ENCODE measurements around the gene NLGN4X. TPM values are rescaled to one million over a fixed set of nuclear protein-coding genes. Genes with fewer than 3 reads are reported as not detected.

NLGN4X gene
- polyA plus RNA-seq, 3 donors = 0.35 to 2.2 (median 1.0) TPM

GRCh38 chrX:6026980-6027379 is 201.7 kb downstream of the NLGN4X start:
- 43 to 55% (median 46%) methylated on average over 6 of the region's 6 CpGs for WGBS, 3 donors
- H3K27ac ChIP-seq (ENCODE audit: low read depth, low read length) = no peak overlapping the region

DNA sequence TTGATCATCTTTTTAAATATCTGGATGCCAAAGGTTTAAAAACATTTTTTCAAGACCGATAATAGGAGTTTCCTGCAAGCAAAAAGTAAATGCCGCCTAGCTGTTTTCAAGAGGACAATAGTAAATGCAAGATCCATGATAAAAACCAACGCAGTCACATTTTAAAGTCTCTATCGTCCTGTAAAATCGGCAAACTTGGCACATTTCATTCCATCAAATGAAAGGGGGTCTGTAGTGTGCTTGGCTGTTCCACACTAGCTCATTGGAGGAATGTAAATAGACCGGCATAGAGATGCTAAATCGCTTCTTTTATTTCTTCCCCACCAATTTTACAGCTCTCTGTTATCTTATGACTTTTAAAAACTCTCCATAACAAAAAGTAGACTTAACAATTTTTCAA is 202.2 kb downstream of the NLGN4X start:
- 33 to 53% (median 44%) methylated on average over 7 of the region's 7 CpGs for WGBS, 3 donors
- H3K27ac ChIP-seq (ENCODE audit: low read depth, low read length) = no peak overlapping the region

DNA sequence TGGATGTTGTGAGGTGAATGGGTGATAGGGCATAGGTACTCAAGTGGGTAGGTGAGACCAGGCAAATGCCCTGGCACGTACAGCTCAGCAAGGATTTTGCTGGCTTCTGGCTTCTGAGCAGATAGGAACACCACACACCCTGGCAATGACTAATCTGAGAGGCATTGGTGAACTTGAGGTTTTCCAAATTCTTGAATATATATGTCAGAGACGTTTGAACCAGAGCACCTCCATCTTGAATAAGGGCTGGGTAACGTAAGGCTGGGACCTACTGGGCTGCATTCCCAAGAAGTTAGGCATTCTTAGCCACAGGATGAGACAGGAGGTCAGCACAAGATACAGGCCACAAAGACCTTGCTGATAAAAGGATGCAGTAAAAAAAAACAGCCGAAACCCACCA is 204.5 kb downstream of the NLGN4X start:
- no peak overlapping the region for H3K27ac ChIP-seq (ENCODE audit: low read depth, low read length)
- 82 to 87% (median 87%) methylated on average over 4 of the region's 4 CpGs for WGBS, 3 donors

- WGBS, 3 donors = 10 to 14% (median 12%) methylated on average over 4 of the region's 4 CpGs
- H3K27ac ChIP-seq (ENCODE audit: low read depth, low read length) = no peak overlapping the region
Measured at GRCh38 chrX:6021316-6022091, 207.2 kb downstream of the NLGN4X start.

DNA sequence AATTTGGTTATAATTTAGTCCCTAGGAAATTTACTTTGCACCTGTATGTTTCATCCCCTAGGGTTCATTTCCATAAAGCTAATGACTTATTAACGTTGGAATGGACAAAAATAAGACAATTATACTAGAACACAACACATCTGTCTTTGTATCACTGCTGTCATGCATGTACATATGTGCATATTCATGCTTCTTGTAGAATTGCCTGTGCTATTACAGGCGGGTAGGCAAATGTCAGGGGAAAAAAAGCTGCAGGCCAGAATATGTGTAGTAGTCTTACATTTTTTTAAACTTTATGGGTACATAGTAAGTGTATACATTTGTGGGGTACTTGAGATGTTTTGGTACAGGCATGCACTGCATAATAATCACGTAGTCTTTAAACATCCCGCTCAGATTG is 209.6 kb downstream of the NLGN4X start:
- no peak overlapping the region for H3K27ac ChIP-seq (ENCODE audit: low read depth, low read length)
- 59 to 80% (median 72%) methylated on average over 4 of the region's 4 CpGs for WGBS, 3 donors

DNA sequence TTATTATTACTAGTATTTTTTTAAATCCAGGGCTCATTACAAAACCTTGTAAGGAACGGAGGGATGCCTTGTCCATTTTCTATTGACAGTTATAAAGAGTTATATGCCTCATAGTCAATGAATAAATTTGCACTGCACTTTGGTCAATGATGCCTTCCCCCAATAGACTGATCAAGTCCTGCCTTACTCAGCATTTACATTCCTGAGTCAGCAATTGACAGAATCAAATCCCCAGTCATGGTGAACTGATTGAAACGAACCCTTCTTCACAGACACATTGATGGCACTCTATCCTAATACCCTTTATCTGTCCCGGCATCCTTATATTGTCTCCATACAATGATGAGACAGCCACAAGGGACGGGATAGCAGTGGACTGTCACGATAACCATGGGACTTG is 213.2 kb downstream of the NLGN4X start:
- H3K27ac ChIP-seq (ENCODE audit: low read depth, low read length) = no peak overlapping the region
- 72 to 83% (median 77%) methylated on average over 5 of the region's 5 CpGs for WGBS, 3 donors

GRCh38 chrX:6012357-6012756 is 216.3 kb downstream of the NLGN4X start:
- H3K27ac ChIP-seq (ENCODE audit: low read depth, low read length) = no peak overlapping the region
- WGBS, 3 donors = 78 to 89% (median 87%) methylated on average over 2 of the region's 2 CpGs

DNA sequence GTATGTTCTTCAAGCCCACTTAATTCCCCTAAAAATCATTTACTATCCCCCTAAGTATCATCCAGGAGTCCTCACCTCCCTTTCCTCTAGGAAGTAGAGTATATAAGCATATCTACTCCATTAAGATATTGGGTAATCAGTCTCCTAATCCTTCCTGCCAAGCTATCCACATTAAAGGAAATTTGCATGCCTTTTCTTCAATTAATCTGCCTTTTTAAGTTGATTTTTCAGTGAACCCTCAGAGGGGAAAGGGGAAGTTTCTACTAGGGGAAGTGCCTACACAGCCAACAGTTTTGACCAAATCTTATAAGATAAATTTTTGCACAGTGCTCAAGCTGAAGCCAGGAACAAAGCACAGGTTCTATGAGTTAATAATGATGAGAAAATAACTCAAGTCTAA is 222.8 kb downstream of the NLGN4X start:
- no peak overlapping the region for H3K27ac ChIP-seq (ENCODE audit: low read depth, low read length)

GRCh38 chrX:6004529-6004928 is 224.1 kb downstream of the NLGN4X start:
- no peak overlapping the region for H3K27ac ChIP-seq (ENCODE audit: low read depth, low read length)
- WGBS, 3 donors = 51 to 56% (median 54%) methylated on average over 4 of the region's 4 CpGs

GRCh38 chrX:6002056-6002455 is 226.6 kb downstream of the NLGN4X start:
- H3K27ac ChIP-seq (ENCODE audit: low read depth, low read length) = no peak overlapping the region
- 61 to 67% (median 65%) methylated on average over 4 to 5 of the region's 5 CpGs for WGBS, 3 donors

DNA sequence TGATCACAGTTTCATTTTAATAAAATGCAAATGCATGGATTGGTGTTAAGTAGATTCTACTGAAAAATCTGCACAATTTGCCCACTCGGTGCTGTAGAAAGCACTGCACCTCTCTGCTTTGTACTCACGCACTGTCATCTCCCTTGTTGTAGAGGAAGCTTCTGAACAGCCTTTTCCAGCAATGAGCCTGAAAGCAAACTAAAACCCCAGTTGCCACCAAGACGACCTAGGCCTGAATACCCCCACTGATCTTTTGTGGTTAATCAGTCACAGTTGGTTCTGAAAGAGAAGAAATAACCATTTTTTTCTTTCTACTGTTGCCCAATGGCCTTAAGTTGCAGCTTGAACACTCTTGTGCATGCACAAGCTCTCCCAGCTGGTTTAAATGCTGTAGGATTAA is 229.8 kb downstream of the NLGN4X start:
- 50 to 73% (median 71%) methylated on average over 3 of the region's 3 CpGs for WGBS, 3 donors

GRCh38 chrX:5998456-5998855 is 230.2 kb downstream of the NLGN4X start:
- no peak overlapping the region for H3K27ac ChIP-seq (ENCODE audit: low read depth, low read length)
- WGBS, 3 donors = 84 to 100% (median 89%) methylated on average over 1 of the region's 1 CpG

More for the DNA sequence above, 229.8 kb downstream of the NLGN4X start:
- H3K27ac ChIP-seq (ENCODE audit: low read depth, low read length) = no peak overlapping the region

- 38 to 69% (median 59%) methylated on average over 3 of the region's 3 CpGs for WGBS, 3 donors
- H3K27ac ChIP-seq (ENCODE audit: low read depth, low read length) = no peak overlapping the region
Measured at GRCh38 chrX:5991393-5991792, 237.3 kb downstream of the NLGN4X start.

DNA sequence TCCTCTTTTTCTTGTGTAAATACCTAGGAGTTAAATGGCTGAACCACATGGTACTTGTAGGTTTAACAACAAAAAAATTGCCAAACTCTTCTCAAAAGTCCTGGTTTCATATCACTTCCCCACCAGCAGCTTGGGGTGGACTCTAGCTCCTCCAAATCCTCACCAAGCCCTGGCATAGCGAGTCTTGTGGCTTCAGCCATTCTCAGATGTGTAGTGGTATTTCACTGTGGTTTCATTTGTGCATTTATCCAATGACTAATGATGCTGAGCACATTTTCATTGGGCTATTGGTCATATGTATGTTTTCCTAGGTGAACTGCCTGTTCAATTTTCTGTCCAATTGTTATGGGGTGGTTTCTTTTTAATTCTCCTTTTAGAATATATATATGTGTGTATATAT is 249.3 kb downstream of the NLGN4X start:
- H3K27ac ChIP-seq (ENCODE audit: low read depth, low read length) = no peak overlapping the region
- WGBS, 3 donors = 73 to 83% (median 73%) methylated on average over 1 of the region's 1 CpG

- WGBS, 3 donors = 54 to 74% (median 65%) methylated on average over 4 of the region's 4 CpGs
- no peak overlapping the region for H3K27ac ChIP-seq (ENCODE audit: low read depth, low read length)
Measured at GRCh38 chrX:5976332-5976731, 252.3 kb downstream of the NLGN4X start.

- no peak overlapping the region for H3K27ac ChIP-seq (ENCODE audit: low read depth, low read length)
Measured at GRCh38 chrX:5971300-5971699, 257.4 kb downstream of the NLGN4X start.

DNA sequence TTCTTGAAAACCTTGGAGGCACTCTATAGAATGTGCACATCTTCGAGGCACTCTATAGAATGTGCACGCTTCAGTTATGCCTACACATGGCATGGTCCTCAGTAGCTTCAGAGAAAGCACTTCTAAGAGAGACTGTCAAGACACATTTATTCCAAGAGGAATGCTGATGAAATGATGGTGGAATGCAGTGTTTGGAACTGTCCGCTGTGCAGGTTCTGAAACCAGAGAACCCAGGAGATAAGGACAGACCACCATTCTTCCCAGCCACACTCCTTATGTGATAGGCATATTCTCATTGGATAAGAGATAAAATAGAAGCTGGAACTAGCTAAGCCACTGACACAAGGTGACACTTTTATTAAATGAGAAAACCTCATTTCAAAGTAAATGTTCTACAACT is 263.3 kb downstream of the NLGN4X start:
- 85 to 90% (median 89%) methylated on average over 3 of the region's 3 CpGs for WGBS, 3 donors
- no peak overlapping the region for H3K27ac ChIP-seq (ENCODE audit: low read depth, low read length)

GRCh38 chrX:5959286-5959685 is 269.4 kb downstream of the NLGN4X start:
- H3K27ac ChIP-seq (ENCODE audit: low read depth, low read length) = no peak overlapping the region
- WGBS, 3 donors = 62 to 85% (median 85%) methylated on average over 2 of the region's 2 CpGs

- WGBS, 3 donors = 63 to 88% (median 78%) methylated on average over 2 of the region's 2 CpGs
- no peak overlapping the region for H3K27ac ChIP-seq (ENCODE audit: low read depth, low read length)
Measured at GRCh38 chrX:5958523-5958922, 270.1 kb downstream of the NLGN4X start.

DNA sequence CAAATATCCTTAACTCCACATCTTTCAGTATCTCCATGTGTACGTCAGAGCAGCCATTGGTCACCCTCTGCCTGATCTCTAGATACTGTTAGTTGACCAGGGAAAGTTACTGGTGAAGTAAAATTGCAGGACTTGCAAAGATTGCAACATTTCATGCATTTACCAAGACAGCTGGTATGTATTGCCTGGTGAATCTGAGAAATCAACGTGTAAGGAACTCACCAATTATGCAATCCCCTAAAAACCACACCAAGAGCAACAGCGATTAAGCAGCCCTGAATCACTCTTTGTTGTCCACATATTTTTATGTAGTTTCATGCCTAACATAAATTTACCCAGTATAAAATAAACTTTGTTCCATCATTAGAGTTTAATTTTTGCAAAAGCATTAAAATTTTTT is 271.2 kb downstream of the NLGN4X start:
- H3K27ac ChIP-seq (ENCODE audit: low read depth, low read length) = no peak overlapping the region
- 47 to 56% (median 48%) methylated on average over 3 of the region's 3 CpGs for WGBS, 3 donors

GRCh38 chrX:5936438-5936837 is 292.2 kb downstream of the NLGN4X start:
- 29 to 30% (median 30%) methylated on average over 6 of the region's 6 CpGs for WGBS, 3 donors
- no peak overlapping the region for H3K27ac ChIP-seq (ENCODE audit: low read depth, low read length)
